Fibroblast of gingiva (primary cell): ENCODE data around the gene RPL28.
A peak's percentile ranks its signal among the peaks of the same experiment; 100 is the strongest.

Source experiments
- DNase-seq: peaks from one replicate; pipeline ENCODE4 v3.0.0-alpha.2; 2011; ENCODE audit warnings: low read depth

The RPL28 gene

GRCh38 chr19:55373993-55374757 lies 11.6 kb upstream of the RPL28 start:
- no peak for DNase-seq

DNA sequence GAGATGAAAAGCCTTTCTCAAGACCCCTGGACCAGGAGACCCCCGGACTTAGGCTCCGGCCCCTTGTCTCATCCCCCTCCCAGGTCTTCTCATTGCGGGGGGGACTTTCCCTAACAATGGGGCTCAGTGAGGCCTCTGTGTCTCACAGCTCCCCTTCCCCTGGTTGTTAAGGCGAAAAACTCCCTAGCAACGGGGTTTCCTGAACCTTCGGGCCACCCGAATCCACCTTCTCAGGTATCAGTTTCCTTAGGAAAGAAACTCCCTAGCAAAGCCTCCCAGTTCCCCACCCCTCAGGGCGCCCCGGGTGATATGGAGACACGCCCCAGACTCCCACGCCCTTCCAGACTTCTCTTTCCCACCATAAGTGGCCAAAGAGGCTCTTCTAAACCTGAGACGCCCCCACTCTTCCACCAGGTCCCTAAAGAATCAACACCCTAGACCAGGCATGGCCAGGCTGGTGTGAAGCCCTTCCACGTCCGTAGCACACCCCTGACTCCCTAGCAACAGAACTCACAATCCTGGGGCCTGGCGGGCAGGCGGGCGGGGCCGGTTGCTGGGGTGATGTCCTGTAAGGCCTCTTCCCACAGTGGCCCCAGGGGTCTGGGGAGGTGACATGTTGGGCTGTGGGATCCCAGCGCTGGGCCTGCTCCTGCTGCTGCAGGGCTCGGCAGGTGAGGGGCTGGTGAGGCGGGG lies 9.3 kb upstream of the RPL28 start, which contains the start of gene TMEM190:
TMEM190 (plus strand) TSS at position 586 of the 693 bp plus-strand sequence; CDS start at position 614, 28 bp downstream.
- no peak for DNase-seq

- no peak for DNase-seq
These were observed 8.2 kb upstream of the RPL28 start for GRCh38 chr19:55377356-55378131.

DNA sequence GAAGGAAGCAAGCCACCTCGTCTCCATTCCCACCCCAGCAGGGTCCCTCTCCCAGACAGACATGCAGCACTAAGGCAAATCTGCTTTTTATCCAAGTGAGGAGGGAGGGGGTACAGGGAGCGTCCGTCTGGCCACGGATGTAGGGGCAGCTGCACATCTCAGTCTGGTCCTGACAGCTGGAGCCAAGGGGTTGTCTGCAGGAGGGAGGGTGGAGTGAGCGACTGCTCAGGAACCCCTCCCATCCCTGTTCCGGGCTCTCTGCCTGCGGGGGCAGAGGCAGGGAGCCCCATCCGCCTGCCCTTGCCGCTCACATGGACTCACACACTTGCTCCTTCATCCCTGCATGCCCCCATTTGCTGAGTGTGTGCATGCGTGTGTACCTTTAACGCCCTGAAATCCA lies 6.6 kb upstream of the RPL28 start:
- no peak for DNase-seq

- DNase-seq, result no peak
These were observed 3.7 kb upstream of the RPL28 start for GRCh38 chr19:55382013-55382412.

- DNase-seq, result no peak
These were observed 3.1 kb upstream of the RPL28 start for GRCh38 chr19:55382522-55383054.

- DNase-seq, result peak; percentile 52
These were observed 2.2 kb upstream of the RPL28 start for GRCh38 chr19:55383279-55384130.

DNA sequence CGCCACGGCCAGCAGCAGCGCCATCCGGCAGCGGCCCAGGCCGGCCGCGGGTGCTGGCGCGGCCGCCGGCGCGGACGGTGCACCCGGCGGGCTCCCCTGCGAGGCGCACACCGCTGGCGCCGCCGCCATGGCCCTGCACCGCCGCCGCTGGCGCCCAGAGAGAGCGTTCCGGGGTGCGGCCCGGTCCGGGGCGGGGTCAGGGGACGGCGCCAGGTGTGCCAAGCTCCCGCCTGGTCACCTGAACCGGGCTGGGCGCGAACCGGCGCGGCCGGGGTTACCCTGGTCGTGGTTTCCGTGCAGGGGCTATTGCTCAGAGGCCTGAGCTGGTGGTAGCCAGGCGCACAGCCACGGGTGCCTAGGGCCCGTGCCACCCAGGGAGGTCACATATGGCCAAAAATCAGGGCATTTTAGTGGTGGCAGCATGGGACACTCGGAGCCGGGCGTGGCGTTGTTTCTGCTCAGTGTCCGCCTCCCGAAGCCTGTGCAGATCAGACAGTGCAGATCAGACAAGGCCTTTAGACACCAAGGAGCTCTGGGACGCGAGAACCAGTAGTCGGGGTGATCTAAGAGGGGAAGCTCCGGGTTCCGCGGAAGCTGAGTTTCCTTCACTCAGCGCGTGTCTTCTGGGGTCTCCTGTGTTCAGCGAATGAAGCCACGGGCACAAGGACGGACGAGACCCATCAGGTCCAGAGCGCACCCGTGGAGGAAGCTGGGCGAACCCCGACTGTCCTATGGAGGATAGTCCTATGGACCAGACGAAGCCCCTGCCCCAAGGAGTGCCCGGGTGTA lies 1.4 kb upstream of the RPL28 start, which contains the start of gene TMEM238:
TMEM238 (minus strand) TSS at position 162 of the 789 bp plus-strand sequence; CDS start at position 129, 33 bp downstream.
- DNase-seq, result no peak

- DNase-seq, result peak; percentile 93
These were observed 610 bp upstream of the RPL28 start for GRCh38 chr19:55384920-55385723.

- DNase-seq, result no peak
These were observed 800 bp downstream of the RPL28 start for GRCh38 chr19:55386493-55386971.

DNA sequence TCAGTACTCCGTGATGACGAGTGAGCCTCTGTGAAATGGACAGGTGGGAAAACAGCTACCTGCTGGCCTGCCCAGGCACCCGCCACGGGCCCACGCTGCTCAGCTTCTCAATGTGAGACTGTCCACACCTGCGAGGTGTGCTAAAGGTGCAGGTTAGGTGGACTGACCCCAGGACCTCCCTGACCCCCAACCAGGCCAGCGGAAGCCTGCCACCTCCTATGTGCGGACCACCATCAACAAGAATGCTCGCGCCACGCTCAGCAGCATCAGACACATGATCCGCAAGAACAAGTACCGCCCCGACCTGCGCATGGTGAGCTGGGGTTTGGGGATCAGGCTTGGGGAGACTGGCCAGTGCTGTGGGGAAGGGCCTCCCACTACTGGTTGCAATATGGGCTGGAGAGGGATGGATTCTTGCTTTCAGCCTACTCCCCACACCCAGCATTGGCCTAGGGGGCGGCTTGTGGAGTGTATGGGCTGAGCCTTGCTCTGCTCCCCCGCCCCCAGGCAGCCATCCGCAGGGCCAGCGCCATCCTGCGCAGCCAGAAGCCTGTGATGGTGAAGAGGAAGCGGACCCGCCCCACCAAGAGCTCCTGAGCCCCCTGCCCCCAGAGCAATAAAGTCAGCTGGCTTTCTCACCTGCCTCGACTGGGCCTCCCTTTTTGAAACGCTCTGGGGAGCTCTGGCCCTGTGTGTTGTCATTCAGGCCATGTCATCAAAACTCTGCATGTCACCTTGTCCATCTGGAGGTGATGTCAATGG lies 2.2 kb downstream of the RPL28 start:
- DNase-seq, result no peak

DNA sequence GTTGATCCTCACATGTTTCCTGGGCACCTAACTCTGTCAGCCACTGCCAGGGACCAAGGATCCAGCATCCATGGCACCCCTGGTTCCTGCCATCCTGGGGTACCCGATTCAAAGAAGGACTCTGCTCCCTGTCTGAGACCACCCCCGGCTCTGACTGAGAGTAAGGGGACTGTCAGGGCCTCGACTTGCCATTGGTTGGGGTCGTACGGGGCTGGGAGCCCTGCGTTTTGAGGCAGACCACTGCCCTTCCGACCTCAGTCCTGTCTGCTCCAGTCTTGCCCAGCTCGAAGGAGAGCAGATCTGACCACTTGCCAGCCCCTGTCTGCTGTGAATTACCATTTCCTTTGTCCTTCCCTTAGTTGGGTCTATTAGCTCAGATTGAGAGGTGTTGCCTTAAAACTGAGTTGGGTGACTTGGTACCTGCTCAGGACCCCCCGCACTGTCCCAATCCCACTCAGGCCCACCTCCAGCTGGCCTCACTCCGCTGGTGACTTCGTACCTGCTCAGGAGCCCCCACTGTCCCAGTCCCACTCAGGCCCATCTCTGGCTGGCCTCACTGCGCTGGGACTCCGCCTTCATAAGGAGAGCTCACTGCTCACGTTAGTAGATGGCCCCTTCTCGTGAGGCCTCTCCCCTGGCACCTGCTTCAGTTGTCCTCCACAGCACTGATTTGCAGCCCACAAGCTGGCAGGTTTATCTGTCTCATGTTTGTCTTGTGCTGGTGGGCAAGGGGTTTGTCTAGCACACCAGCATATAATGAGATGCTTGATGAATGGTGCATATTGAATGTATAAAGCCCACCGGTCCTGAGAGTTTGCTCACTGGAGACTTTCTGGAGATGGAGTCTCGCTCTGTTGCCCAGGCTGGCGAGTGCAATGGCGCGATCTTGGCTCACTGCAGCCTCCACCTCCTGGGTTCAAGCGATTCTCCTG lies 3.9 kb downstream of the RPL28 start:
- no peak for DNase-seq

- DNase-seq, result no peak
These were observed 4.7 kb downstream of the RPL28 start for GRCh38 chr19:55390461-55390880.

DNA sequence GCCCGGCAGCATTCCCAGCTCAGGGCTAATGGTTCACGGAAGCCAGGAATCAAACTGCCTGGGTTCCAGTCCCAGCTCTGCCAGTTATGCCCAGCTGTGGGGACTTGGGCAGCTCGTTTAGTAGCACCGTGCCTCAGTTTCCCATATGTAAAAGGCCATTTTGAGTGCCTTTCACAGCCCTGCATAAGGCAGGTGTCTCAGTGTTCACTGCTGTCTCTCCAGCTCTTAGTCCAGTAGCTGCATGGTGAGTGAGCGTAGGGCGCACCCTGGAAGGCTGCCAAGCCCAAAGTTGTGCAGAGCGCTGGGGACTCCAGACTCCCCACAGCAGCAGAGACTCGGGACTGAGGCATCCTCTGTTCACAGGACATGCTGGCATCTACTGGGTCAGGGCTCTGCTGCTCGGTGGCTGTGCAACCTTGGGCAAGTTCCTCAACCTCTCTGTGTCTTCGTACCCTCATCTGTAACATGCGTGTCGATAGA lies 5.5 kb downstream of the RPL28 start:
- no peak for DNase-seq

GRCh38 chr19:55391702-55392615 lies 6.2 kb downstream of the RPL28 start:
- DNase-seq, result peak; percentile 47
